Mucosa of descending colon (tissue), 3 donors: ENCODE measurements around the gene CKS2. TPM values are rescaled to one million over a fixed set of nuclear protein-coding genes. Genes with fewer than 3 reads are reported as not detected.

Experiments
- ATAC-seq: fragments of 200-7000 bp; cut with Tn5 transposase; one replicate; pipeline ENCODE4 v1.9.1; 2020; ENCODE audit warnings: mild to moderate bottlenecking, moderate library complexity
- DNase-seq, 3 donors: peaks; one replicate each; pipeline ENCODE4 v3.0.0-alpha.2; 2020
- H3K36me3 ChIP-seq: fragments of 200-600 bp; one replicate; pipeline ENCODE4 v1.8.0; 2021; ENCODE audit warnings: low read depth, mild to moderate bottlenecking
- H3K4me1 ChIP-seq: fragments of 200-600 bp; one replicate; pipeline ENCODE4 v1.8.0; 2021; ENCODE audit warnings: low read depth, mild to moderate bottlenecking
- H3K4me3 ChIP-seq: fragments of 200-600 bp; one replicate; pipeline ENCODE4 v1.8.0; 2021; ENCODE audit warnings: mild to moderate bottlenecking
- H3K9me3 ChIP-seq: fragments of 200-600 bp; one replicate; pipeline ENCODE4 v1.8.0; 2021; ENCODE audit warnings: mild to moderate bottlenecking
- CTCF ChIP-seq: fragments of 200-600 bp; IDR thresholded peaks from one replicate; pipeline ENCODE4 v1.8.0; 2022; ENCODE audit warnings: antibody characterized with exemption, mild to moderate bottlenecking
- intact Hi-C, 2 donors: fragments of 100-400 bp; cut with DNase I in 1 of 2; cut with micrococcal nuclease in 1 of 2; formaldehyde crosslinking; loops; one replicate each; pipeline versions ENCODE4 v1.11.0 to v1.11.1; 2022; cut with DNase I, micrococcal nuclease
- total RNA-seq, 3 donors: library from RNA; stranded (reverse); fragmentation: NEBNext Ultra II Directional in 2 of 3; extraction: Animal tissue kit (Norgen Biotek cat#: 25700) in 2 of 3; gene quantifications; one replicate each; pipeline versions ENCODE4 v1.2.1 to v1.2.4, GENCODE V29; 2021 to 2023
- donor health status: DM: no; HTN: no; CAD: no; lungs with moderate emphysema.
- donor health status: DM: no; HTN: no; CAD: no.
- donor health status: DM: no; HTN: yes; CAD: no.

The CKS2 gene
- total RNA-seq, 3 donors from 2014 or later: 13.1 to 49.2 (median 15.4) TPM

GRCh38 chr9:89305868-89306267 is 5.1 kb upstream of the CKS2 start:
- no peak for TF ChIP-seq CTCF
- DNase-seq (no peak), ATAC-seq (no peak)
- no peaks in the 10 kb centered on the region for H3K9me3 ChIP-seq
- intact Hi-C loops: no loop called here
- H3K4me3 ChIP-seq: no peak overlapping the region
- peaks cover 3% of the 10 kb centered on the region for H3K36me3 ChIP-seq
- peaks cover 4% of the 10 kb centered on the region for H3K4me1 ChIP-seq

- no peak overlapping the region for H3K4me3 ChIP-seq
- intact Hi-C loops: no loop called here
- ATAC-seq (no peak), DNase-seq (peak in 1 of 3 donors; percentile 31)
- no peaks in the 10 kb centered on the region for H3K9me3 ChIP-seq
- peaks cover 18% of the 10 kb centered on the region for H3K4me1 ChIP-seq
- no peak for TF ChIP-seq CTCF
- H3K36me3 ChIP-seq: peaks cover 5% of the 10 kb centered on the region
Observed at GRCh38 chr9:89309166-89309565, 1.8 kb upstream of the CKS2 start.

- Histone ChIP-seq H3K36me3 (peaks cover 5% of the 10 kb centered on the region), H3K4me1 (peaks cover 18% of the 10 kb centered on the region), H3K9me3 (no peaks in the 10 kb centered on the region), H3K4me3 (peak overlapping the region; percentile 74)
- TF ChIP-seq CTCF: no peak
- ATAC-seq (peak; percentile 2), DNase-seq (peak in 2 of 3 donors; percentile 45 to 60)
- intact Hi-C loops: no loop called here
Observed at GRCh38 chr9:89309608-89310474, 1.2 kb upstream of the CKS2 start.

GRCh38 chr9:89311346-89312221 is 589 bp downstream of the CKS2 start:
- ATAC-seq (peak; percentile 2), DNase-seq (peak in 2 of 3 donors; percentile 41 to 74)
- H3K9me3 ChIP-seq: no peaks in the 10 kb centered on the region
- H3K4me3 ChIP-seq: peak overlapping the region; percentile 74
- intact Hi-C loops: no loop called here
- no peak for TF ChIP-seq CTCF
- H3K36me3 ChIP-seq: peaks cover 5% of the 10 kb centered on the region
- H3K4me1 ChIP-seq: peaks cover 18% of the 10 kb centered on the region

GRCh38 chr9:89312222-89312571 is 1.2 kb downstream of the CKS2 start:
- intact Hi-C loops: no loop called here
- no peak for ATAC-seq
- DNase-seq: peak in 1 of 3 donors; percentile 52
- TF ChIP-seq CTCF: no peak
- H3K36me3 ChIP-seq: peaks cover 5% of the 10 kb centered on the region
- H3K4me1 ChIP-seq: peaks cover 18% of the 10 kb centered on the region
- H3K9me3 ChIP-seq: no peaks in the 10 kb centered on the region
- H3K4me3 ChIP-seq: peak overlapping the region; percentile 74
